ENCODE data around the gene RPS6KA2.

Gene RPS6KA2

DNA sequence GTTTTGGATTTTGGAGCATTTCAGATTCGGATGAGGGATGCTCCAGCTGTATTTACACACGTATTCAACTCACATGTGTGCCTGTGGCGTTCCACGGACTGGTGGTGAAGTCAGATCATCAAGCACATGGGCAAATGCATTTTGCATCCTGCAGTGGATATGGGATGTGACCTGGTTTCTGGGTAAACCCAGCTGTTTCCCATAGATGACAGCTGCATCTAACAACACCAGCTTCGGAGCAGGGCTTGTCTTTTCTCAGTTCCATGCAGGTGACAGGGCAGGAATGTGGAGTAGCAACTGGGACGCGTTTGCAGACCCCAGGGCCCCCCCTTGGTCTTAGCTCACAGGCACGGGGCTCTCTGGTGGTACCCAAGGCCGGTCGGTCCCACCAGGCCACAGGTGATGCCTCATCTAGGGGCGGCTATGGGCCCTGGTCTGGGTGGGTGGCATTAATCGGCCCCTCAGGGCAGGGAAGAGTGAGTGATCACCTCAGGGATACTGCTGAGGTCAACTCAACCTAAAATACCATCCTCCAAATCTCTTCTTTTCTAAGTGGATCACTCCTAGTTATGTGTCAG is 123.8 kb downstream of the RPS6KA2 start:
- no peak for DNase-seq (ENCODE audit: low read depth)

GRCh38 chr6:166502453-166502852 is 124.6 kb downstream of the RPS6KA2 start:
- no peak for DNase-seq (ENCODE audit: low read depth)

GRCh38 chr6:166501246-166501645 is 125.8 kb downstream of the RPS6KA2 start:
- DNase-seq (ENCODE audit: low read depth): no peak

DNA sequence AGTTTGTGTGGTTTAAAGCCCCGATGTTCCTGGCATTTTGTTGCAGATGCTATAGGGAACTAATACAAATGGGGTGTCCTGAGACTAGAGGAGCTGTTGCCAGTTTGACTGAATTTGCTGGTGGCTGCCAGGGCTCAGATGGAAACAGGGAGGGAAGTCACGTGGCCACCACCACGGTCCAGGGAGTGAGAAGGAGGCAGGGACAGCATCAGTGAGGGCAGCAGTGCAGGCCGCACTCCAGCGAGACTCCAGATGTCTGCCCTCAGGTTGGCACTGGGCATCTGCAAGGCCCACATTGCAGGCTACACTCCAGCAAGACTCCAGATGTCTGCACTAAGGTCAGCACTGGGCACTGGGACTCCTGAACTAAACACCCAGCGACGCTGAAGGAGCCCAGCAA is 126.8 kb downstream of the RPS6KA2 start:
- DNase-seq (ENCODE audit: low read depth): no peak

- DNase-seq (ENCODE audit: low read depth): no peak
These were observed 127.5 kb downstream of the RPS6KA2 start for GRCh38 chr6:166499350-166500163.

DNA sequence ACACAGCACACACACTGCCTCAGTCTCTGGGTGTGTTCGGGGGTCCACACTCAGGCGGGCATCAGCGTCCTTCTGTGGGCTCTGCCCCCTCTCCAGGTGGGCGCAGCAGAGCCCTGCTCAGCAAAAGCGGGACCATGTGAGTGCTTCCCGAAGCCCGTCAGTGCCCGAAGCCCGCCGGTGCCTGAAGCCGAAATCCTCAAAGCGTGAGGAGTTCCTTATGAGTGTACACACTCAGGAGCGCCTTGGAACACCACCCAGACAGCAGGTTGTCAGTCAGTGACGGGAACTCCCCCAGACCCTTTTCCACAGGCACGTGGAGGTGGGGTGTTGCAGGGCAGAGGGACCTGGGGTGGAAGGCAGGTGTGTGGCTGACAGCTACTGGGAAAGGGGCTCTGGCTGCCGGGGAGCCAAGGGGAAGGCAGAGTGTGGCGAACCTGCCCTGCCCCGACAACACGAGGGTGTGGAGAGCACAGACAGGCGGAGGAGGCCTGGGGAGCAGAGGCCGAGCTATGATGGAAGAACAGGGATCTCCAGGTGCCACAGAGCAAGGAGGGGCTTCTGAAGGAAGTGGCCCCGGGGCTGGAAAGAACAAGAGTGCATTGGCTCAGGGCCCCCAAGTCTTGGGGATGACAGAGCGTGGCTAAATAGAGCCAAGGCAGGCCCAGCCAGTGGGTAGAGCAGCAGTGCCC is 128.2 kb downstream of the RPS6KA2 start:
- DNase-seq (ENCODE audit: low read depth): no peak

DNA sequence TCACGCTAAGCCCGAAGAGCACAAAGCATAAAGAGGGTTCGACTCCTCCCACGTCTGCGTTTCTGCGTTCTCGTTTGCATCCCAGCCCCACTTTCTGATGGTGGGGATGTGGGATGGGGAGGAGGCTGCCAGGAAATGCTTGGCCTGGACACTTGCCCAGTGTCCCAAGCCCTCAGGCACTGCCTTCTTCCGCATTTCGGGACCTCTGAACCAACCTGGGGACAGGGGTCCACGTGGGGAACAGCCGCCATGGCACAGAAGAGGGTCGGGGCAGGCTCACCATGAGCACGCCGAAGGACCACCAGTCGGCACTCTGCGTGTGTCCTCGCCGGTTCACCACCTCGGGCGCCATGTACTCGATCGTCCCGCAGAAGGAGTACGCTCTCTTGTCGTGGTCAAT is 128.8 kb downstream of the RPS6KA2 start:
- no peak for DNase-seq (ENCODE audit: low read depth)

DNA sequence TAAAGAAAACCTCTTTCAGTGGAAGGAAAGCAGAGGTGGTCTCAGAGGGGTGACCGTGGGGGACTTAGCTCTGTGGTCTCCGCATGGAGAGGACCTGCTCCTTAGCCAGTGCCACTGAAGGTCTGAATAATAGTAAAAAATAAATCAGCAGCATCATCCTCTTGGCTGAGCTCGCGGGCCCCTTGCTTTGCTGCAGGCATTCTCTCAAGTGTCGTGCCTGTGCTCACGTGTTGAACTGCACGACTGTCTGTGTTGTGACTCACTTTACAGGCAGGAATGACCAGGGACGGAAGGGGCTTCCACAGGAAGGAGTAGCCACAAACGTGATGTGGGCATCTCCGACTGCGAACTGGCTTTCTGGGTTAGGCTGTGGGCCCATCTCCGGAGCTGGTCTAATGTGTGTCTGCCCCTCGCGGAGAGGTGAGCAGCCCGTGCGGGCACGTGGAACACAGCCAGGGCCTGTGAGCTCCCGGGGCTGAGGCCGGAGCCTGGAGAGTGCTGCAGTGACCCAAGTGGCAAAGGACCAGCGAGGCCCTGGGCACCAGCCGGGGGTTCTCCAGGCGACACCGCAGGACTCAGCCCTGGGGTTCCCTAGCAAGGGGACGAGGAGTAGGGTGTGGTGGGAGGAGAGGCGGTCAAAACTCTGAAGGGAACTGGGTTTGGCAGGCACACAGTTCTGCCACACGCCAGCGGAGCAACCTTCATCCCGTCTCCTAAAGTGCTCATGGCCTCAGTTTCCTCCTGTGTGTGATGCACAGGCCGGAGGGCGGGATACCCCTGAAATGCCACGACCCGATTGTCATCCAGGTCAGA is 129.8 kb downstream of the RPS6KA2 start:
- no peak for DNase-seq (ENCODE audit: low read depth)

GRCh38 chr6:166496460-166496859 is 130.6 kb downstream of the RPS6KA2 start:
- no peak for DNase-seq (ENCODE audit: low read depth)

DNA sequence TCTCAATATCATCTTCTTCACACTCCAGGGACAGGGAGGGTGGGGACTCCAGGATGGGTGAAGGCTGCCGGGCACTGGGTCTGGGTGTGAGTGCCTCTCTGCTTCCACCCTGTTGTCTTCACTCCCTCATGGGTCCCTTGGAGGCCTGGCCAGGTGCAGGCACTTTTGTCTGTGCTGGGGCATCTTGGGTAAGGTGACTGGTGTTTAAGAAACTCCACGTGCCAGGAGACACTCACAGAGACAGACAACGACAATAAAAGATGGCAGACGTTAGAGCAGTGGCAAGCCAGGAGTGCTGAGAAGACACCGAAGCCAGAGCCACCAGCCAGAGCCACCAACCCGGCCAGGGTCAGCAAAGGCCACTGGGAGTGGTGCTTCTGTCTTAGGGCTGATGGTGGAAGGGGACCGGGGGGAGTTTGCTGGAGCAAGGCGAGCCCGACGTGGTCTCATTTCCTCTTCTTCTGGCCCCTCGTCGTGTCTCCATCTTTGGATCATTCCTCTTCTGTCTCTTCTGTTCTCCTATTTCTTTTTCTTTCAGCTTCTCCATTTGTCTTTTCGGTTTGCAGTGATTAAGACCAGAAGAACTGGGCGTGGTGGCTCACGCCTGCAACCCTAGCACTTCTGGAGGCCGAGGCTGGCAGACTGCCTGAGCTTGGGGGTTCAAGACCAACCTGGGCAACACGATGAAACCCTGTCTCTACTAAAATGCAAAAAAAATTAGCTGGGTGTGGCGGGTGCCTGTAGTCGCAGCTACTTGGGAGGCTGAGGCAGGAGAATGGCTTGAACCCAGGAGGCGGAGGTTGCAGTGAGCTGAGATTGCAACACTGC is 131.3 kb downstream of the RPS6KA2 start:
- no peak for DNase-seq (ENCODE audit: low read depth)

GRCh38 chr6:166494757-166495486 is 132.1 kb downstream of the RPS6KA2 start:
- no peak for DNase-seq (ENCODE audit: low read depth)

GRCh38 chr6:166494101-166494441 is 133.0 kb downstream of the RPS6KA2 start:
- no peak for DNase-seq (ENCODE audit: low read depth)

GRCh38 chr6:166493427-166494100 is 133.5 kb downstream of the RPS6KA2 start:
- DNase-seq (ENCODE audit: low read depth): no peak

DNA sequence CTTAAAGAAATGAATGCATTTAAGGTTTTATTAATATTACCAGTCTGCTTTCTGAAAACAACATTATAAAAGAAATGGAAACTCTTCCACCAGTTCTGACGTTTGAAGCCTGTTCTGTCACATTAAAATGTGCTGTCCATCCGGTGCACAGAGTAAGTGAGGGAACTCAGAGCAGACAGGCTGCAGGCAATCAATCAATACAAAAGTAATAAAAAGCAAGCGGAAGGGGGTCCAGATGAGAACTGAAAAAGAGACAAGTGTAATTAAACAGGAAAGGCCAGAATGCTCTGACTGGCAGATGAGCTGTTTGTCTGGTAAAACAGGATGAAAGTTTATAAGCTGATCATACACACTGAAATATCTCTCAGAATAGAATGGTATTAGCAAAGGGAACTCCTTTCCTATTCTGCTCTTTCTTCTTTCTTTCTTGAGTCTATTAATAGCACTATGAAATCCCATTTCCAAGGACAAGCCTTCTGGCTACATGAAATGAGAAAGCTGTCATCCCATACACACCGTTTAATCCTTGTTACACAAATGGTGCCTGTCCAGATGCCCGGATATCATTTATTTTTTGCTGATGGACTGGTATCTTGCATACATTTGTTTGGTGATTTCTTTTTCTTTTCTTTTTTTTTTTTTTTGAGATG is 134.8 kb downstream of the RPS6KA2 start:
- DNase-seq (ENCODE audit: low read depth): no peak

DNA sequence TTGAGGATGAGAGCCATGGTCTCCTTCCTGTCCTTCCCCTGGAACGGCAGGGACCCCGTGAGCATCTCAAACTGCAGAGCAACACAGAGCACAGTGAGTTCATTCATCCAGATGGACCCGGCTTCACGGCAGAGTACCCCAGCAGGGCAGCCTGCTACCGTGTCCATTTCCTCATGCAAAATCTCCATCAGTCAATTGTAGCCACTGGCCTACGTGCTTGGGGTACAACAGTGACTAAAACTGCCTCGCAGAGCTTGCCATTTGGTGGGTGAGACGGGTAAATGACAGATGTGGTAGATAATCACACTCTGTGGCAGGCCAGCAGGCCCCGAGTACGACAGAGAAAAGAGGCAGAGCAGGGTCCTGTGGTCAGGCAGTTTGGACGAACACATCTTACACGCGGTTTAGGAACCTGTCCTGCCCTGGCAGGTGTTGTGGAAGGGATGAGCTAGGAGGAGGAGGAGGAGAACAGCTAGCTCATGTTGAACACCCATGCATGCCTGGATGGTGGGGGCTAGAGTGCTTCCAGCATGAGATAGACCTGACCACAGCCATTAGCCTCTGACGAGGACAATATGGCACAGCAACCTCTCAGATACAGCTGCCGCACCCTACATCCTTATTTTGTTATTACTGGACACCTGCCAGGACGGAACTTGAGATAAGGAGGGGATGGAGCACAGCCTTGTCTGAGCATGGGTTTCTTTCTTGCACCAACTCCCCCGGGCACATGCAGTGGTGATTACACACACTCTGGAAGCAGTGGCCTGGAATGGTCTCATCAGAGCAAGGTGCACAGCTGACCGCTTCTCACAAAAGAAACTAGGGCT is 136.2 kb downstream of the RPS6KA2 start:
- no peak for DNase-seq (ENCODE audit: low read depth)

DNA sequence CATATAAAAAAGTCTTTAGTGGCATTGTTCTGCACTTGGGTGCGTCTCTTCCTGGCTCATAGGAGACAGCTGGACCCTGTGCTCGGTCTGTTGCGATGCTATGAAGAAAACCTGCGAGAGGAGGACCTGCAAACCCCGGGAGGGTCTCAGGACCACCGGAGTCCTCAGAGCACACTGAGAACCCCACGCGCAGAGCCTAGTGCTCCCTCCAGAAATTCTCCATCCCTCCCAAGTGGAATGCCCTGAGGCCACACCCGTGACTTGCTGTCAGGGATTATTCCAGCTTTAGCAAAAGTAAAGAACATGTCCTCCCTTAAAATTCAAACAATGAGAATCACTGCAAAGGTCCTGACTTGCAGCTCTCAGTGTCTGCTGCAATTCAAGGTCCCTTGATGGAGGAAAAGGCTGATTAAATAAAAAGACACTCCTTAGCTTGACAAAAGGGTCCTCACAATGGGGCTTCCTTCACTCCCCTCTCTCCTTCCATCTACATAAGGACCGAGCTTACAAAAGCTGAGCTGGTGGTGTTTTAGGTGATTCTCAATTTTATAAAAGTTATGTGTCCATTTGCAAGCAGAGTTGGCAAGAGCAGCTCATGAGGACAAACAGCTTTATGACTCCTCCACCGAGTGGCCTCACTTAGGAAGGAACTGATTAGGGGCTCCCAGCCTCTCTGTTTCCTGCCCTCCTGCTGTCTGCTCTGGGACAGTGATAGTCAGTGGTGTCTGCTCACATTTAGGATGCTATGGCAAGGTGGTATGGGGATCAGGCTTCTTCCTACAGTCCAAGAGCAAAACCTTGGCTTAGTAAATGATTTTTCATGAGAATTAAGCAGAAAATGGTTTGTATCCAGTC is 137.5 kb downstream of the RPS6KA2 start:
- DNase-seq (ENCODE audit: low read depth): no peak

DNA sequence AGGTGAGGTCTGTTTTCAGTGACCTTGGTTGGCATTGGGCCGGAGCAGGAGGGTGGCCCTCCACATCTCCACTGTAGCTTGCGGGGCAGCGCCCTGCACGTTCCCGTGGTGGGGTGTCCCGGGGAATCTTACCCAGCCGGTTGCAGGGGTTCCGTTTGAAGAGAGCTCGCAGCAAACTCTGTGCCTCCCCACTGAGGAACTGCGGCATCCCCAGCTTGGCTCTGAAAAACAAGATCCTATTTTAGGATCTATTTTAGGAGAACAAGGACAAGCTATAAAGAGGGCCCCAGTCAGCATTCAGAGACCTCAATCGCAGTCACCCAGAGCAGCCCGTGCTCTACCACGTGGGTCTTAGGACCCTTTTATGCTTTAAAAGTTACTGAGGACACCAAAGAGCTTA is 138.3 kb downstream of the RPS6KA2 start:
- DNase-seq (ENCODE audit: low read depth): no peak

All from T-helper 22 cell (primary cell).